ENCODE results near the gene PIP5K1B. TPM values are rescaled to one million over a fixed set of nuclear protein-coding genes. Genes with fewer than 3 reads are reported as not detected.

Gene PIP5K1B
- total RNA-seq, 6 experiments from 2014 or later, result not detected

DNA sequence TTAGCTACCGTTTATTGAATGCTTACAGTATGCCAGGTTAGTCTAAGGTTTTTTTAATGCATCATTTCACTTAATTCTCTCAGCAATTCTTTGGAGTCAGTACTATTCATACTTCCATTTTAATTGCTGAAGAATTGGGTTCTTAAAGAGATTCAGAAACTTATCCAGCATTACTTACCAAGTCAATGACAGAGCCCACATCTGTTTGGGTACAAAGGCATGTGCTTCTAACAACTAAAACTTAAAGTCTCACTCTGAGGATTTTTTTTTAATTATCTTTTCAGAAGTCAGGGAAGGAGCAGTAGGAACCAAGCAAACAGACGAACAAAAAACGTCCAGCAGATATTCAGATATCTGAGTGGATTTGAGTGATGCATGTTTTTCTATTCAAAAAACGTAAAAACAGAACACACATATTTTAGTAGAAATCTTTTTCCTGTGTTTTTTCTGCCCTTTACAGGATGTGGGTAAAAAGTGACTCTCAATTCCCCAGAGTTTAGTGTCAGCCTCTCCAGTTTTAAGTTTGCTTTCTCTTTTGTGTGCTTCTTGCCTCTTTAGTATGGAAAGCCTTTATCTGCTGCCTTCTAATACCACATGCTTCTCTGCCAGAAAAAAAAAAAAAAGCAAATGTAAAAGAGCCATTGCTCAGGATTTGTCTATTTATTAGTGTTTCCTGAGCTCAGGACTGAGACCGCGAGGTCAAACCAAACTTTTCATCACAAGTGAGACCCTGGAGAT is 190.9 kb downstream of the PIP5K1B start:
- H3K9me3 Mint-ChIP-seq, result no peaks in the 10 kb centered on the region
- H3K4me3 Mint-ChIP-seq, result no peak overlapping the region
- no peak overlapping the region for H3K27ac Mint-ChIP-seq
- no peaks in the 10 kb centered on the region for H3K4me1 Mint-ChIP-seq (ENCODE audit: low read depth)
- TF ChIP-seq, protein P1, sequence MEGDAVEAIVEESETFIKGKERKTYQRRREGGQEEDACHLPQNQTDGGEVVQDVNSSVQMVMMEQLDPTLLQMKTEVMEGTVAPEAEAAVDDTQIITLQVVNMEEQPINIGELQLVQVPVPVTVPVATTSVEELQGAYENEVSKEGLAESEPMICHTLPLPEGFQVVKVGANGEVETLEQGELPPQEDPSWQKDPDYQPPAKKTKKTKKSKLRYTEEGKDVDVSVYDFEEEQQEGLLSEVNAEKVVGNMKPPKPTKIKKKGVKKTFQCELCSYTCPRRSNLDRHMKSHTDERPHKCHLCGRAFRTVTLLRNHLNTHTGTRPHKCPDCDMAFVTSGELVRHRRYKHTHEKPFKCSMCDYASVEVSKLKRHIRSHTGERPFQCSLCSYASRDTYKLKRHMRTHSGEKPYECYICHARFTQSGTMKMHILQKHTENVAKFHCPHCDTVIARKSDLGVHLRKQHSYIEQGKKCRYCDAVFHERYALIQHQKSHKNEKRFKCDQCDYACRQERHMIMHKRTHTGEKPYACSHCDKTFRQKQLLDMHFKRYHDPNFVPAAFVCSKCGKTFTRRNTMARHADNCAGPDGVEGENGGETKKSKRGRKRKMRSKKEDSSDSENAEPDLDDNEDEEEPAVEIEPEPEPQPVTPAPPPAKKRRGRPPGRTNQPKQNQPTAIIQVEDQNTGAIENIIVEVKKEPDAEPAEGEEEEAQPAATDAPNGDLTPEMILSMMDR (IDR thresholded peaks at IDR 0.05), result no peak
- no peaks in the 10 kb centered on the region; the same call in 1 of the 2 replicates for H3K27me3 Mint-ChIP-seq (ENCODE audit: insufficient read depth)
- no peak for DNase-seq
- no peaks in the 10 kb centered on the region for H3K36me3 Mint-ChIP-seq (ENCODE audit: low read depth)

DNA sequence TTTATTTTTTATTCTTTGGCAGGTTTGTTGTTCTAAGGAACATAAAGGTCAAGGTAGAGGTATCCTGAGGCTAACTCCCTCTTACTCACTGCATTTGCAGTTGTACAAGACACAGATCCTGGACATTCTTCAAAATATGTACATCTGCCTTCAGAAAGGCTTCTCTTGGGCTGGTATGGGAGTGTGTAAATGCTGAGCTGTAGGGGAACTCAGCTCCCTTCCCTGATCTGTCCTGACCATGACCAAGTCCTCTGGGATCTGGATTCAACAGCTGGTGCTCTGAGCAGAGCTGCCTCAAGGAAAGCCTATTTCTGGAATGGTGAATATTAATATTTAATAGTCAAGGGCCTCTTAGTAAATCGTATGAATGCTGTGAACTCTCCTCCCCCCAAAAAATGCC is 191.4 kb downstream of the PIP5K1B start:
- no peaks in the 10 kb centered on the region for H3K9me3 Mint-ChIP-seq
- no peaks in the 10 kb centered on the region for H3K4me1 Mint-ChIP-seq (ENCODE audit: low read depth)
- TF ChIP-seq, protein P1 (IDR thresholded peaks at IDR 0.05), result no peak
- H3K27me3 Mint-ChIP-seq (ENCODE audit: insufficient read depth), result no peaks in the 10 kb centered on the region; the same call in 1 of the 2 replicates
- no peaks in the 10 kb centered on the region for H3K36me3 Mint-ChIP-seq (ENCODE audit: low read depth)
- no peak overlapping the region for H3K4me3 Mint-ChIP-seq
- DNase-seq, result no peak
- H3K27ac Mint-ChIP-seq, result no peak overlapping the region

GRCh38 chr9:68897577-68898145 is 192.6 kb downstream of the PIP5K1B start:
- no peak for DNase-seq
- Mint-ChIP-seq H3K36me3 (ENCODE audit: low read depth) (no peaks in the 10 kb centered on the region), H3K27me3 (ENCODE audit: insufficient read depth) (no peaks in the 10 kb centered on the region; the same call in 1 of the 2 replicates), H3K9me3 (no peaks in the 10 kb centered on the region), H3K27ac (no peak overlapping the region), H3K4me1 (ENCODE audit: low read depth) (no peaks in the 10 kb centered on the region), H3K4me3 (no peak overlapping the region)
- TF ChIP-seq, protein P1 (IDR thresholded peaks at IDR 0.05), result no peak

DNA sequence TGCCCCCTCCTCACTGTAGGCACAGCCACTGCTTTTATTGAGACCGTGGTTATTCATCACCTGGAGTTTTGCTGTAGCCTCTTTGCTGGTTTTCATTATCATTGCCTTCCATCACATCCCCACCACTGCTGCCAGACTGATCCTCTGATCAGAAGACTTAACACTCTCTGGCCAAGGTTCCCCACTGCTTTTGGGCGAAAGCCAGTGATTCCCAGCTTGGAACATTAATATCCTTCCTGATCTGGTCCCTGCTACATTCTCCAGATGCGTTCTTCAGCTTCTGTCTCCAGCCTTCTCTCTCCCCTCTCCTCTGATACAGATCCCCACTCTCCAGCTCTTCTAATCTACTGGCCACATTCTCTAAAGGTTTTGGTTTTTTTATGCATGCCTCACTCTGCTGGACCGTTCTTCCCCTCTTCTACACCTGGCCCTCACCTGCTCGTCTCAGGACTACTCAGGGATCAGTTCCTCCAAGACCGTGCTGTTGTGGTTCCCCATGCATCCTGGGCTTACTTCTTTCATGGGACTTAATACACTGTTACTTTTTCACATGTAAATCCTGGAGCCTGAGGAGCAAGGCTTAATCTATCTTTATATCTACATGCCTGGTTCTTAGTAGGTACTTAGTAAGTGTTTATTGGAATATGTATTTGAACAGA is 193.9 kb downstream of the PIP5K1B start:
- no peak overlapping the region for H3K4me3 Mint-ChIP-seq
- H3K4me1 Mint-ChIP-seq (ENCODE audit: low read depth), result no peaks in the 10 kb centered on the region
- H3K36me3 Mint-ChIP-seq (ENCODE audit: low read depth), result no peaks in the 10 kb centered on the region
- TF ChIP-seq, protein P1 (IDR thresholded peaks at IDR 0.05), result no peak
- H3K27me3 Mint-ChIP-seq (ENCODE audit: insufficient read depth), result no peaks in the 10 kb centered on the region; the same call in 1 of the 2 replicates
- H3K27ac Mint-ChIP-seq, result no peak overlapping the region
- H3K9me3 Mint-ChIP-seq, result no peaks in the 10 kb centered on the region
- no peak for DNase-seq

DNA sequence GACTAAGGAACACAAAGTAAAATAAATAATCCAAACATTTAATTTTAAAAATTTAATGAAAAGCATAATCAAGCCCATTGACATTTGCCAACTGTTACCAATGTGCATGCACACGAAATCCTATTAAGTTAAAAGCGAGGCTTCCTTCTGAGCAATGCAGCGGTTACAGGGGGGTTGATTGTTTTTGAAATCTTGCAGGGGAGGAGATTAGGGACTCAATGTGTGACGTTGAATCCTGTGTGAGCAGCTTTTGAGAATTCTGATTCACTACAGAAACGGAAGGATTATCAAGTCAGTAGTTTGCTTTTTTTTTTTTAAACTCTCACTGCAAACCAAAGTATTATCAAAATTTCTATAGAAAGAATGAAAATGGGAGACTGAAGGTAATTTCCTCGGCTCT is 199.4 kb downstream of the PIP5K1B start:
- no peak overlapping the region for H3K27ac Mint-ChIP-seq
- TF ChIP-seq, protein P1 (IDR thresholded peaks at IDR 0.05), result no peak
- H3K36me3 Mint-ChIP-seq (ENCODE audit: low read depth), result no peaks in the 10 kb centered on the region
- no peaks in the 10 kb centered on the region for H3K4me1 Mint-ChIP-seq (ENCODE audit: low read depth)
- H3K27me3 Mint-ChIP-seq (ENCODE audit: insufficient read depth), result no peaks in the 10 kb centered on the region; the same call in 1 of the 2 replicates
- DNase-seq, result no peak
- no peak overlapping the region for H3K4me3 Mint-ChIP-seq
- no peaks in the 10 kb centered on the region for H3K9me3 Mint-ChIP-seq

All from HFFc6 (cell line).